Activated naive CD4-positive, alpha-beta T cell treated with anti-CD3 and anti-CD28 coated beads for 36 hours (primary cell): ENCODE data around the gene RASA2. TPM values are rescaled to one million over a fixed set of nuclear protein-coding genes. Genes with fewer than 3 reads are reported as not detected.
"Not testable (repeated sequence)": the region's sequence is repeated elsewhere in the genome, so short reads cannot be mapped to it uniquely, and the experiment has no call there.

Experiments
- CTCF ChIA-PET: fragments of 350-600 bp; sonication (Branson Sonifier 250); formaldehyde crosslinking; loops from one replicate; lab custom pipeline; 2021; ENCODE audit warnings: antibody characterized with exemption; lab: Charles Lee
- DNase-seq: peaks from one replicate; pipeline ENCODE4 v3.0.0-alpha.2; 2020
- H3K27ac Mint-ChIP-seq: one replicate; pipeline ENCODE4 v1.8.0; 2021; ENCODE audit warnings: mild to moderate bottlenecking, mixed read lengths
- H3K27me3 Mint-ChIP-seq: one replicate; pipeline ENCODE4 v1.8.0; 2021; ENCODE audit warnings: low read depth, mixed read lengths
- H3K36me3 Mint-ChIP-seq: one replicate; pipeline ENCODE4 v1.8.0; 2021; ENCODE audit warnings: low read depth, mixed read lengths
- H3K4me1 Mint-ChIP-seq: one replicate; pipeline ENCODE4 v1.8.0; 2021; ENCODE audit warnings: low read depth, mixed read lengths
- H3K4me3 Mint-ChIP-seq: one replicate; pipeline ENCODE4 v1.8.0; 2021; ENCODE audit warnings: mild to moderate bottlenecking, moderate library complexity, mixed read lengths
- H3K9me3 Mint-ChIP-seq: one replicate; pipeline ENCODE4 v1.8.0; 2021; ENCODE audit warnings: mixed read lengths
- intact Hi-C: fragments of 100-400 bp; cut with micrococcal nuclease; formaldehyde crosslinking; loops from one replicate; pipeline ENCODE4 v1.15.1; 2023
- total RNA-seq, 2 experiments: library from RNA; stranded (reverse); gene quantifications; one replicate each; pipeline ENCODE4 v1.2.3, GENCODE V29; 2021

The RASA2 gene
- total RNA-seq, 2 experiments from 2014 or later = 24.0 to 27.5 TPM

DNA sequence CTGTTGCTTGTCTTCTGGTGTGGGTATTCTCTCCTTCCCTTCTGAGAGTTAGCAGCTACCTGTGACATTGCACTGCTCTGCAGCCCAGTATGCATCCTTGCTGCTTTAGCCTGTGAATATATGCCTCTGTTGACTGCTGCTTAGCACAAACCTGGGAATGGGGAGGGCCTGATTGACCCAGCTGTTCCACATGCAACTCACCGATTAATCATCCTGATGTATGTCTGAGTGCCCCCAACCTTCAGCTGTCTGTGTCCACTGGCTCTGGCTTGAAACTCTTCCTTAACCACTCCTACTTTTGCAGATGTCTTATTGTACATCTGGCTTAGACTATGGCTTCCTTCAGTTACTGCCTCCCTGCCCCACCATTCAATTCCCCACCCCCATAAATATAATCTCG is 119.1 kb downstream of the RASA2 start:
- Mint-ChIP-seq H3K9me3 (peaks cover 3% of the 10 kb centered on the region), H3K27ac (peak overlapping the region; percentile 15), H3K36me3 (peaks cover 20% of the 10 kb centered on the region), H3K4me3 (no peak overlapping the region), H3K27me3 (no peaks in the 10 kb centered on the region), H3K4me1 (peaks cover 5% of the 10 kb centered on the region)
- CTCF ChIA-PET = interaction anchor here (0.9 kb wide), 1 partner anchor 50 kb away, joined by 3 read pairs; no protein-coding TSS in a partner anchor
- intact Hi-C loops = no loop called here
- no peak for DNase-seq

GRCh38 chr3:141608438-141608837 is 121.6 kb downstream of the RASA2 start:
- peaks cover 5% of the 10 kb centered on the region for H3K4me1 Mint-ChIP-seq
- H3K9me3 Mint-ChIP-seq = no peaks in the 10 kb centered on the region
- DNase-seq = no peak
- intact Hi-C loops = no loop called here
- CTCF ChIA-PET = interaction anchor here (0.8 kb wide), 1 partner anchor 260 kb away, joined by 4 read pairs; no protein-coding TSS in a partner anchor
- H3K36me3 Mint-ChIP-seq = peaks cover 21% of the 10 kb centered on the region
- H3K4me3 Mint-ChIP-seq = no peak overlapping the region
- no peaks in the 10 kb centered on the region for H3K27me3 Mint-ChIP-seq
- no peak overlapping the region for H3K27ac Mint-ChIP-seq

DNA sequence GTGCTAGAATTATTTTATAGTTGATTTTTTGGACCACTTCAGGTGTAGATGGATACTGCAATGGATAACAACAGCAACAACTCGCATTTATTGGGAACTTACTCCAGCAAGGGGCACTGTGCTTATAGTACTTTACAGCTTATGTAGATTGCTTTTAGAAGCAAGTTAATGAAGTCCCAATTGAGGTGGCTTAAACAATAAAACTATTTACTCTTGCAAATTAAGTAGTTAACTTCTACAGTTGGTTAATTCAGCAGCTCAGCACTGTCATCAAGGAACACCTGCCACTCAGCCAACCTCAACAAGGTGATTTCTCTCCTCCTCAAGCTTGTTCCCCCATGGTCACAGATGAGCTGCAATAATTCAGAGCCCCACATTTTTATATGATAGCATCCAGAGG is 124.1 kb downstream of the RASA2 start:
- CTCF ChIA-PET = interaction anchor here (0.9 to 1.4 kb wide), 4 partner anchors 41 to 156 kb away, joined by 3 to 5 read pairs (median 3); no protein-coding TSS in a partner anchor
- Mint-ChIP-seq H3K27me3 (no peaks in the 10 kb centered on the region), H3K4me3 (no peak overlapping the region), H3K4me1 (no peaks in the 10 kb centered on the region), H3K9me3 (no peaks in the 10 kb centered on the region), H3K27ac (no peak overlapping the region), H3K36me3 (peaks cover 24% of the 10 kb centered on the region)
- no peak for DNase-seq
- intact Hi-C loops = no loop called here

GRCh38 chr3:141618103-141618910 is 131.5 kb downstream of the RASA2 start:
- Mint-ChIP-seq H3K4me1 (no peaks in the 10 kb centered on the region), H3K27ac (no peak overlapping the region), H3K9me3 (no peaks in the 10 kb centered on the region), H3K36me3 (peaks cover 15% of the 10 kb centered on the region), H3K27me3 (no peaks in the 10 kb centered on the region), H3K4me3 (no peak overlapping the region)
- intact Hi-C loops = no loop called here
- CTCF ChIA-PET = no interaction called here
- no peak for DNase-seq

GRCh38 chr3:141618938-141619337 is 132.1 kb downstream of the RASA2 start:
- DNase-seq = no peak
- CTCF ChIA-PET = no interaction called here

GRCh38 chr3:141619450-141619849 is 132.6 kb downstream of the RASA2 start:
- no peak overlapping the region for H3K27ac Mint-ChIP-seq
- no peaks in the 10 kb centered on the region for H3K9me3 Mint-ChIP-seq
- H3K4me1 Mint-ChIP-seq = no peaks in the 10 kb centered on the region

More at GRCh38 chr3:141618938-141619337, 132.1 kb downstream of the RASA2 start:
- peaks cover 15% of the 10 kb centered on the region for H3K36me3 Mint-ChIP-seq
- H3K9me3 Mint-ChIP-seq = no peaks in the 10 kb centered on the region
- no peaks in the 10 kb centered on the region for H3K27me3 Mint-ChIP-seq
- H3K4me1 Mint-ChIP-seq = no peaks in the 10 kb centered on the region
- intact Hi-C loops = no loop called here
- no peak overlapping the region for H3K27ac Mint-ChIP-seq
- H3K4me3 Mint-ChIP-seq = no peak overlapping the region

GRCh38 chr3:141623691-141624090 is 136.9 kb downstream of the RASA2 start:
- Mint-ChIP-seq H3K27ac (no peak overlapping the region), H3K36me3 (peaks cover 2% of the 10 kb centered on the region)
- CTCF ChIA-PET = interaction anchor here (0.8 to 1.7 kb wide), 2 partner anchors 163 to 275 kb away, joined by 3 to 4 read pairs; no protein-coding TSS in a partner anchor

More at GRCh38 chr3:141619450-141619849, 132.6 kb downstream of the RASA2 start:
- Mint-ChIP-seq H3K4me3 (no peak overlapping the region), H3K36me3 (peaks cover 13% of the 10 kb centered on the region), H3K27me3 (no peaks in the 10 kb centered on the region)
- intact Hi-C loops = no loop called here
- DNase-seq = no peak
- CTCF ChIA-PET = no interaction called here

GRCh38 chr3:141625506-141625905 is 138.7 kb downstream of the RASA2 start:
- Mint-ChIP-seq H3K9me3 (peaks cover 12% of the 10 kb centered on the region), H3K36me3 (peaks cover 2% of the 10 kb centered on the region), H3K4me3 (no peak overlapping the region), H3K27ac (no peak overlapping the region), H3K27me3 (no peaks in the 10 kb centered on the region), H3K4me1 (no peaks in the 10 kb centered on the region)
- intact Hi-C loops = no loop called here
- DNase-seq = no peak
- CTCF ChIA-PET = no interaction called here

More at GRCh38 chr3:141623691-141624090, 136.9 kb downstream of the RASA2 start:
- intact Hi-C loops = no loop called here
- no peak for DNase-seq
- H3K4me3 Mint-ChIP-seq = no peak overlapping the region
- peaks cover 8% of the 10 kb centered on the region for H3K9me3 Mint-ChIP-seq
- H3K27me3 Mint-ChIP-seq = no peaks in the 10 kb centered on the region
- no peaks in the 10 kb centered on the region for H3K4me1 Mint-ChIP-seq

- H3K27ac Mint-ChIP-seq, H3K27me3 Mint-ChIP-seq, H3K36me3 Mint-ChIP-seq, intact Hi-C loops, H3K4me3 Mint-ChIP-seq, H3K4me1 Mint-ChIP-seq, DNase-seq: not testable (repeated sequence)
- CTCF ChIA-PET = interaction anchor here (0.5 kb wide), 1 partner anchor 309 kb away, joined by 3 read pairs; no protein-coding TSS in a partner anchor
- H3K9me3 Mint-ChIP-seq = peaks cover 12% of the 10 kb centered on the region
Observed at GRCh38 chr3:141628334-141628733, 141.5 kb downstream of the RASA2 start.

DNA sequence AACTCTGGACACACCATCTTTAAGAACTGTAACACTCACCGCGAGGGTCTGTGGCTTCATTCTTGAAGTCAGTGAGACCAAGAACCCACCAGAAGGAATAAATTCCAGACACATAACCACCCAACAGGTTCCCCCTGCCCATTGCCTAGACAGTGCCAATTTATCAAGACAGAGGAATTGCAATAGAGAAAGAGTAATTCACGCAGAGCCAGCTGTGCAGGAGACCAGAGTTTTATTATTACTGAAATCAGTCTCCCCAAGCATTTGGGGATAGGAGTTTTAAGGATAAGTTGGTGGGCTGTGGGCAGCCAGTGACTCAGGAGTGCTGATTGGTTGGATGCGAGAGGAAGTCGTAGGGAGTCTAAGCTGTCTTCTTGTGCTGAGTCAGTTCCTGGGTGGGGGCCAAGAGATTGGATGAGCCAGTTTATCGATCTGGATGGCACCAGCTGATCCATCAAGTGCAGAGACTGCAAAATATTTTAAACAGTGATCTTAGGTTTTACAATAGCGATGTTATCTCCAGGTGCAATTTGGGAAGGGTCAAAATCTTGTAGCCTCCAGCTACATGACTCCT is 142.1 kb downstream of the RASA2 start:
- intact Hi-C loops, DNase-seq, CTCF ChIA-PET, H3K4me3 Mint-ChIP-seq, H3K27me3 Mint-ChIP-seq, H3K36me3 Mint-ChIP-seq, H3K4me1 Mint-ChIP-seq, H3K27ac Mint-ChIP-seq: not testable (repeated sequence)
- peaks cover 12% of the 10 kb centered on the region for H3K9me3 Mint-ChIP-seq

- CTCF ChIA-PET = no interaction called here
- H3K4me1 Mint-ChIP-seq = no peaks in the 10 kb centered on the region
- no peak for DNase-seq
- no peaks in the 10 kb centered on the region for H3K27me3 Mint-ChIP-seq
- no peak overlapping the region for H3K27ac Mint-ChIP-seq
- H3K9me3 Mint-ChIP-seq = peaks cover 12% of the 10 kb centered on the region
- H3K36me3 Mint-ChIP-seq = no peaks in the 10 kb centered on the region
- H3K4me3 Mint-ChIP-seq = no peak overlapping the region
- intact Hi-C loops = no loop called here
Observed at GRCh38 chr3:141629976-141630375, 143.1 kb downstream of the RASA2 start.

GRCh38 chr3:141632779-141633374 is 146.1 kb downstream of the RASA2 start:
- CTCF ChIA-PET = interaction anchor here (0.6 to 2.4 kb wide), 4 partner anchors 12 to 173 kb away, joined by 3 to 10 read pairs (median 6); no protein-coding TSS in a partner anchor
- no peaks in the 10 kb centered on the region for H3K27me3 Mint-ChIP-seq
- no peak for DNase-seq
- intact Hi-C loops = no loop called here
- H3K4me1 Mint-ChIP-seq = no peaks in the 10 kb centered on the region
- H3K36me3 Mint-ChIP-seq = no peaks in the 10 kb centered on the region
- no peak overlapping the region for H3K27ac Mint-ChIP-seq
- no peak overlapping the region for H3K4me3 Mint-ChIP-seq
- peaks cover 12% of the 10 kb centered on the region for H3K9me3 Mint-ChIP-seq
